Nephron (organoid): ENCODE results near the gene STAC2.
A peak's percentile ranks its signal among the peaks of the same experiment; 100 is the strongest.

Experiments used
- H3K27ac Mint-ChIP-seq, 3 experiments: 2 replicates each; pipeline ENCODE4 v1.8.0; 2020; ENCODE audit warnings: mixed read lengths in 3 of 3, mild to moderate bottlenecking in 2 of 3, moderate library complexity in 1 of 3
- H3K27me3 Mint-ChIP-seq: 2 replicates; pipeline ENCODE4 v1.8.0; 2021; ENCODE audit warnings: low read depth, mild to moderate bottlenecking, moderate library complexity, mixed read lengths
- H3K36me3 Mint-ChIP-seq: 2 replicates; pipeline ENCODE4 v1.8.0; 2020; ENCODE audit warnings: low read depth, mixed read lengths
- H3K4me1 Mint-ChIP-seq: 2 replicates; pipeline ENCODE4 v1.8.0; 2020; ENCODE audit warnings: mixed read lengths
- H3K4me3 Mint-ChIP-seq, 3 experiments: 2 replicates each; pipeline ENCODE4 v1.8.0; 2020; ENCODE audit warnings: mild to moderate bottlenecking in 3 of 3, mixed read lengths in 3 of 3, moderate library complexity in 2 of 3
- H3K9me3 Mint-ChIP-seq: 2 replicates; pipeline ENCODE4 v1.8.0; 2020; ENCODE audit warnings: mixed read lengths
- CTCF ChIP-seq, 3 experiments: fragments of 200-600 bp; sonication (generic); IDR thresholded peaks; one replicate each; pipeline ENCODE4 v1.5.0; 2021; ENCODE audit warnings: antibody characterized with exemption in 3 of 3; ENCODE audit not compliant: unreplicated experiment in 3 of 3

STAC2 gene

GRCh38 chr17:39243155-39243554 is 17.4 kb upstream of the STAC2 start:
- H3K4me3 Mint-ChIP-seq: no peak overlapping the region
- no peak for TF ChIP-seq CTCF (IDR thresholded peaks at IDR 0.05; ENCODE audit: unreplicated experiment in 3 of 3)
- peaks cover 16% of the 10 kb centered on the region for H3K27me3 Mint-ChIP-seq
- H3K4me1 Mint-ChIP-seq: peaks cover 5% of the 10 kb centered on the region
- no peak overlapping the region for H3K27ac Mint-ChIP-seq
- no peaks in the 10 kb centered on the region for H3K36me3 Mint-ChIP-seq
- H3K9me3 Mint-ChIP-seq: no peaks in the 10 kb centered on the region

DNA sequence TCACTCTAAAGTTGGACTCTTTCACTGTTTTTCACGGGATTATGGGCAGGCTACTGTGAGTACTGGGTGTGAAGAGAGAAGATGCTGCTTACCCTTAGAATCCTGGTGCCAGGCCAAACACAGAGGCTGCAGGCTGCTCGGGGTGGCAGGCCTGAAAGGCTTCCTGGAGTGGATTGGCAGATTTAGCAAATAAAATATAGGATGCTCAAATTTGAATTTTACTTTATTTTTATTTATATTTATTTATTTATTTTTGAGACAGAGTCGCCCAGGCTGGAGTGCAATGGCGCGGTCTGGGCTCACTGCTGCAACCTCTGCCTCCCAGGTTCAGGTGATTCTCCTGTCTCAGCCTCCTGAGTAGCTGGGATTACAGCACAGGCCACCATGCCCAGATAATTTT is 14.9 kb upstream of the STAC2 start:
- no peak for TF ChIP-seq CTCF (IDR thresholded peaks at IDR 0.05; ENCODE audit: unreplicated experiment in 3 of 3)
- Mint-ChIP-seq H3K27me3 (peaks cover 18% of the 10 kb centered on the region), H3K27ac (no peak overlapping the region), H3K9me3 (no peaks in the 10 kb centered on the region), H3K4me3 (no peak overlapping the region), H3K4me1 (peaks cover 9% of the 10 kb centered on the region), H3K36me3 (no peaks in the 10 kb centered on the region)

DNA sequence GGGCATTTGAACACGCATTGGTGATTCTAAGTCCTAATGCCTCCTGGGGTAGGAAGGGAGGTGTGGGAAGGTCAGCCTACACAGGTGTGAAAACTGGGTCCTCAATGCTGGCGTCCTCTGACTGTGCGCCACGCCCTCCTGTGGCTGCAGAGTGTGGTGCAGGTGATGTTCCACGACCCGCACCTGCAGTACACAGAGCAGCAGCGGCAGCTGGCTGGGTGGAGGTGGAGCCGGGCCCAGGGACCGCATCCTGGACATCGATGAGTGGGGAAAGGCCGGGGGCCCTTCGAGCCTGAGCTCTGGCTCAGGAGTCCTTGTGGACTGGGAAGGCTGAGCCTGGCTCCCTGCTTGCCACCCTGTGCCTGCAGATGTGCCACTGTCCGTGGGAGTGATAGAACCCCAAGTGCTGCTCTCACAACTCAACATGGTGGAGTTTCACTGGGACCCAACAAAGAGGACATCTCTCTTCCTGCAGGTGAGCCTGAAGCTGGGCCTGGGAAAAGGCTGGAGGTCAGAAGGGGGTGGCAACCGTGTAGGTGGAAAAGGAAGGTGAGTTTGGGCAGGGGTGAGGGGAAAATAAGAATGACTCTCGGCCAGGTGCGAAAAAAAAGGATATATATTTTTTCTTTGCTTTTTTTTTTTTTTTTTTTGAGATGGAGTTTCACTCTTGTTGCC is 14.0 kb upstream of the STAC2 start:
- Mint-ChIP-seq H3K27ac (no peak overlapping the region), H3K4me1 (peaks cover 10% of the 10 kb centered on the region), H3K27me3 (peaks cover 16% of the 10 kb centered on the region), H3K36me3 (no peaks in the 10 kb centered on the region), H3K4me3 (no peak overlapping the region), H3K9me3 (no peaks in the 10 kb centered on the region)
- TF ChIP-seq CTCF (IDR thresholded peaks at IDR 0.05; ENCODE audit: unreplicated experiment in 3 of 3): peak; percentile 44 to 64 (median 60)

DNA sequence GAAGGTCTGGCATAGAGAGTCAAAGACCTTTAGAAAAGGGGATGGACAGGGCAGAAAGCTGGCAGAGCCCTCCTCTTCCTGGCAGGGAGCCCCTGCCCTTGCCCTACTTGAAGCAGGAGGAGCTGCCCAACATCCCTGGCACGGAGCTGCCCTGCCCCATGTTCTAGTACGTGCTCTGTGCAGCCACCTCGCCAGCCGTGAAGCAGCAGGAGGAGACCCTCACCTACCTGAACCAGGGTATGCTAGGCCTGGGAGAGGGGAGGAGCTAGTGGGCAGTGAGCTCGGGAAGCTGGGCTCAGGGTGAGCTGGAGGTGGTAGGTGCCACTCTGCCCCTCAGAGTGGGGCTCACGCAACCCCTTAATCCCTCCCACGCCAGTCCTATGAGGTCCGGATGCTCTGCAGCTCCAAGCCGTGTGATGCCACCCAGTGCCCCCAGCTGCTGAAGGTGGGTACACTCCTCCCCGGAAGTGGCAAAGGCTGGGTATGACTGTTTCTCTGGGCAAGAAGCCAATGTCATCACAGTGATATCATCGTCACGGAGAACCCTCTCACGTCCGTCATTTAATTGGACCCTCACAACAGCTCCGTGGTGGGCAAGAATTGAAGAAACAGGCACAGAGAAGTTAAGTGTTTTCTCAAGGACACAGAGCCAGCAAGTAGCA is 12.7 kb upstream of the STAC2 start:
- TF ChIP-seq CTCF (IDR thresholded peaks at IDR 0.05; ENCODE audit: unreplicated experiment in 3 of 3): no peak
- H3K4me1 Mint-ChIP-seq: peaks cover 7% of the 10 kb centered on the region
- no peak overlapping the region for H3K27ac Mint-ChIP-seq
- peaks cover 16% of the 10 kb centered on the region for H3K27me3 Mint-ChIP-seq
- H3K9me3 Mint-ChIP-seq: no peaks in the 10 kb centered on the region
- H3K36me3 Mint-ChIP-seq: no peaks in the 10 kb centered on the region
- H3K4me3 Mint-ChIP-seq: no peak overlapping the region

DNA sequence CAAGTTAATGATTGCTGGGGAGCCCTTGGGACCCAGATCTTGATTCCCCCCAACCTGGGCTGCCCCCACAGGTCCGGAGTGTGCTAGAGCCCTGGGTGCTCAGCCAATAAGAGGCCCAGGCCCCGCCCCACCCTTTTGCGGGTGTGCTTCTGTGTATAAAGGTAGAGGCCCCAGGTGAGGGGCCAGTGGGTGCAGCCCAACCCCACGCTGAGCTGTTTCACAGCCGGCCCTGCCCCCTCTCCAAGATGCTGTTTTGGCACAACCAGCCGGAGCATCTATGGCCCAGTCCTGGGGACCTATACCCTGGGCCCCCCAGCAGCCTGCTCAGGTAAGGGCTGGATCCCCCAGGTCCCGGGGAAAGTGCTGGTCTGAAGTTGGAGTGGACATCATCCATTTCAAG is 11.8 kb upstream of the STAC2 start:
- TF ChIP-seq CTCF (IDR thresholded peaks at IDR 0.05; ENCODE audit: unreplicated experiment in 3 of 3): no peak
- peaks cover 7% of the 10 kb centered on the region for H3K4me1 Mint-ChIP-seq

DNA sequence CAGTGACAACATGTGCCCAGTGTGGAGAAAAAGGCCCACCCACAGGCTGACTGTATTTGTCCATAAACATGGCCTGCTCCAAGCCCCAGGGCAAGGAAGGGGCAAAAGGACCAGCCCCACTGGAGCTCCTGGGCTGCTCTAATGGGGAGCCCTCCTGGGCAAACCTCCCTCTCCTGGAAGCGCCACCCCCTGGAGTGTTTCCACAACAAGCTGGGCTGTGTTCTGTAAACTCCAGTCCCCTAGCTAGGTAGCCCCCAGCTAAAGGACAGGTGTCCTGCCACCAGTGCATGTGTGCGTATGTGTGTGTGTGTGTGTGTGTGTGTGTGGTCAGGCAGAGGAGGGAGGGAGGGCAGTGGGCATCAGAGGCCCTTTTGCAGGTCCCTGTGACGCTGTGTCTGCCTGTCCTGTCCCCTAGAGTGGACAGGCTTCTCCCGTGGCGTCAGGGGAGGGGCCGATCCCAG is 11.3 kb upstream of the STAC2 start:
- H3K9me3 Mint-ChIP-seq: no peaks in the 10 kb centered on the region
- peaks cover 7% of the 10 kb centered on the region for H3K4me1 Mint-ChIP-seq
- H3K27ac Mint-ChIP-seq: no peak overlapping the region
- no peaks in the 10 kb centered on the region for H3K36me3 Mint-ChIP-seq
- no peak overlapping the region for H3K4me3 Mint-ChIP-seq
- TF ChIP-seq CTCF (IDR thresholded peaks at IDR 0.05; ENCODE audit: unreplicated experiment in 3 of 3): no peak
- peaks cover 22% of the 10 kb centered on the region for H3K27me3 Mint-ChIP-seq

More for the DNA sequence above, 11.8 kb upstream of the STAC2 start:
- Mint-ChIP-seq H3K36me3 (no peaks in the 10 kb centered on the region), H3K27me3 (peaks cover 16% of the 10 kb centered on the region), H3K27ac (no peak overlapping the region), H3K9me3 (no peaks in the 10 kb centered on the region), H3K4me3 (no peak overlapping the region)
